ENCODE data around the gene HIP1R.
A peak's percentile ranks its signal among the peaks of the same experiment; 100 is the strongest.
"Not testable (repeated sequence)": the region's sequence is repeated elsewhere in the genome, so short reads cannot be mapped to it uniquely, and the experiment has no call there.

The HIP1R gene

DNA sequence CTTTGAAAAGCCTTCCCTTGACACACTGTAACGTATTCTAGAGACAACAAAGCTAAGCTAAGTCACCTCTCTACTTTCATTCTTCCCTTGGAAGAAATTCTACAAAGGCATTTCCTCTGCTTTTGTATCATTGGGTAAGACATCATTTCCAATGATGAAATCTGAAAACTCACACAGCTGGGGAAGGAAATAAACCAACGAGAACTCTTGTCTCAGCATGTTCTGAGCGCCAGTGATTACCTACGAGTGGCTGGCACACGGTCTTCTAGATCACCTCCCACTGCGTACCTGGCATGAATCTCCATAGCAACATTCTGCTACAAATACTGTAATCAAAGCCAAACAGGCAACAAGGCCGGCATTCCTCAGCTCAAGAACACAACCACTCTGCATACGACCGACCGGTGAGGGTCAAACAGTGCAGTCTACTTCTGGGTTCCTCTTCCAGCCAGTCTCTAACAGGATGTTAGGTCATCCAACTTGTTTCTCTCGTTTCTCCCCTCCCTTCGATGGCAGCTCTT lies 53.0 kb downstream of the HIP1R start:
- no peak for DNase-seq (ENCODE audit: low spot score)
- Histone ChIP-seq H3K27ac (peak overlapping the region; percentile 50 to 70), H3K4me3 (peak overlapping the region; percentile 55)
- TF ChIP-seq, protein P1, sequence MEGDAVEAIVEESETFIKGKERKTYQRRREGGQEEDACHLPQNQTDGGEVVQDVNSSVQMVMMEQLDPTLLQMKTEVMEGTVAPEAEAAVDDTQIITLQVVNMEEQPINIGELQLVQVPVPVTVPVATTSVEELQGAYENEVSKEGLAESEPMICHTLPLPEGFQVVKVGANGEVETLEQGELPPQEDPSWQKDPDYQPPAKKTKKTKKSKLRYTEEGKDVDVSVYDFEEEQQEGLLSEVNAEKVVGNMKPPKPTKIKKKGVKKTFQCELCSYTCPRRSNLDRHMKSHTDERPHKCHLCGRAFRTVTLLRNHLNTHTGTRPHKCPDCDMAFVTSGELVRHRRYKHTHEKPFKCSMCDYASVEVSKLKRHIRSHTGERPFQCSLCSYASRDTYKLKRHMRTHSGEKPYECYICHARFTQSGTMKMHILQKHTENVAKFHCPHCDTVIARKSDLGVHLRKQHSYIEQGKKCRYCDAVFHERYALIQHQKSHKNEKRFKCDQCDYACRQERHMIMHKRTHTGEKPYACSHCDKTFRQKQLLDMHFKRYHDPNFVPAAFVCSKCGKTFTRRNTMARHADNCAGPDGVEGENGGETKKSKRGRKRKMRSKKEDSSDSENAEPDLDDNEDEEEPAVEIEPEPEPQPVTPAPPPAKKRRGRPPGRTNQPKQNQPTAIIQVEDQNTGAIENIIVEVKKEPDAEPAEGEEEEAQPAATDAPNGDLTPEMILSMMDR (IDR thresholded peaks at IDR 0.05) = no peak

DNA sequence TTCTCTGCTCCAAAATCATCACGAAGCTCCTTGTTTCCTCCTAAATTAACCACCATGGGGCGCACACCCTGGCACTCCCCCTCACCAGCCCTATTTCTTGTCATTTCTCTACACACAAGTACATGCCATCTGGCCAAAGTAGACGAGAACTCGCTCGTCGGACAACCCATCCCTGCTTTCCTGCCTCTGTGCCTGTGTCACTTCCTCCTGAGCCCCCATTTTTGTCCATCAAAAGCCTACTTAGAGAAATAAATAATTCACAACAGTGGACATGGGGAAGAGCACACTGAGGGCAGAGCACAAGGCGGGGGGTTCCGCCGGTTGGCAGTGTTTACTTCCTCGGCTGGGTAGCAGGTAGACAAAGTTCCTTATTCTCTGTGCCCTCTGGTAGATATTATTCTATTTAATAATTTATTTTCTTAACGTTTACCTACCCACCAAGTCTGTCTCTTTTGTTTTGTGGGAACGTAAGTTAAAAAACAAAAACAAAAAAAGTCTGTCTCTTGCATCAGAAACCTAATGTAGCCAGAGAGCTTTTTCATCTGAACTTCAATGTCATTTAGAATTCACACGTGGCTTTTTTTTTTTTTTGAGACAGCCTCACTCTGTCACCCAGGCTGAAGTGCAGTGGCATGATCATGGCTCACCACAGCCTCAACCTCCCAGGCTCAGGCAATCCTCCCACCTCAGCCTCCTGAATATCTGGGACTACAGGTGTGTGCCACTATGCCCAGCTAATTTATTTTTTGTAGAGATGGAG lies 54.7 kb downstream of the HIP1R start:
- no peak for DNase-seq (ENCODE audit: low spot score)
- no peak overlapping the region for H3K4me3 ChIP-seq
- TF ChIP-seq, protein P1 (IDR thresholded peaks at IDR 0.05) = no peak
- H3K27ac ChIP-seq = no peak overlapping the region

DNA sequence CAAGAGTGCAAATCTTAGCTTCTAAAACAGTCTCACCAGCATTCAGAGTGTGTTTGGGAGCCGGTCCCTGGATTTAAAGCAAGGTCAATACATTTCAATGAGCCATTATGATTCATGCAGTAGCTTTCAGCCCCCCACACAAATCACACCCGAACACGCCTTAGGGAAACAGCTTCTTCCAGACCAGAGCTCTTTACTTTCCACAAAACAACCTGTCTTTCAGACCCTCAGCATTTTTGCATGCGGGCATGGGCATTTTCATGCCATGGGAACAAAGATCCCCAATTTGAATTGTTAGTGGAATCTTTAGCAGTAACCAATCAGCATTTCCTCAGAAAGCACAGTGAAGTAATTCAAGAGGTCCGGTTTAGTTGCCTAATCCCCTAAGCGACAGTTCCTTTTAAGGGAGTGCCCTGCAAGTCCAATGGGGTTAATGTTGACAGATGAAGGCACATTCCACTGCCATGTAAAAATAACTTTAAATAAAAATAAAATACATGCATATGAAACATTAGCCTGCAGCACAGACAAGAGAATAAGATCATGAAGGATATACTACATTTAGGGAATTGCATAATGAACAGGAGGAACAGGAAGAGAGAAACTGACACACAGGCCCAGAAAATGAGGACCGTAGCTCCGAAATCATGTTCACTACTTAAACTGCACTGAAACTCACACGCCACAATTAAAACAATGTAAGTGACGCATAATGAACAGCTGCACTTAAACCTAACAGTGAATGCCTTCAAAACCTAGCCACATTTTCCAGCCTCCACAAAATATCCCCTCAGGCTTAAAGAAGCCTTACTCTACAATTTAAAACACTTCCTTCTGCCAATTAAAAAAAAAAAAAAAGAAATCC lies 56.6 kb downstream of the HIP1R start:
- peak overlapping the region; percentile 52 for H3K4me3 ChIP-seq
- no peak for DNase-seq (ENCODE audit: low spot score)

DNA sequence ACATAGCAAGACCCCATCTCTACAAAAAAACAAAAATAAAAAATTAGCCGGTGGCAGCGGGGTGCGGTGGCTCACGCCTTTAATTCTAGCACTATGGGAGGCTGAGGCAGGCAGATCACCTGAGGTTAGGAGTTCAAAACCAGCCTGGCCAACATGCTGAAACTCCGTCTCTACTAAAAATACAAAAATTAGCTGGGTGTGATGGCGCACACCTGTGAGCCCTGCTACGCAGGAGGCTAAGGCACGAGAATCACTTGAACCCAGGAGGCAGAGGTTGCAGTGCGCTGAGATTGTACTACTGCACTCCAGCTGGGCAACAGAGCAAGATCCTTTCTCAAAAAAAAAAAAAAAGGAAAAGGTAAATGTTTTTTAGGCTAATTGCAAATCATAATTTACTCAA lies 57.5 kb downstream of the HIP1R start:
- DNase-seq (ENCODE audit: low spot score) = not testable (repeated sequence)
- Histone ChIP-seq H3K27ac (peak overlapping the region; percentile 30 to 73), H3K4me3 (peak overlapping the region; percentile 3)

More for the DNA sequence above, 56.6 kb downstream of the HIP1R start:
- H3K27ac ChIP-seq = peak overlapping the region; percentile 63 to 73
- TF ChIP-seq, protein P1 (IDR thresholded peaks at IDR 0.05) = no peak

DNA sequence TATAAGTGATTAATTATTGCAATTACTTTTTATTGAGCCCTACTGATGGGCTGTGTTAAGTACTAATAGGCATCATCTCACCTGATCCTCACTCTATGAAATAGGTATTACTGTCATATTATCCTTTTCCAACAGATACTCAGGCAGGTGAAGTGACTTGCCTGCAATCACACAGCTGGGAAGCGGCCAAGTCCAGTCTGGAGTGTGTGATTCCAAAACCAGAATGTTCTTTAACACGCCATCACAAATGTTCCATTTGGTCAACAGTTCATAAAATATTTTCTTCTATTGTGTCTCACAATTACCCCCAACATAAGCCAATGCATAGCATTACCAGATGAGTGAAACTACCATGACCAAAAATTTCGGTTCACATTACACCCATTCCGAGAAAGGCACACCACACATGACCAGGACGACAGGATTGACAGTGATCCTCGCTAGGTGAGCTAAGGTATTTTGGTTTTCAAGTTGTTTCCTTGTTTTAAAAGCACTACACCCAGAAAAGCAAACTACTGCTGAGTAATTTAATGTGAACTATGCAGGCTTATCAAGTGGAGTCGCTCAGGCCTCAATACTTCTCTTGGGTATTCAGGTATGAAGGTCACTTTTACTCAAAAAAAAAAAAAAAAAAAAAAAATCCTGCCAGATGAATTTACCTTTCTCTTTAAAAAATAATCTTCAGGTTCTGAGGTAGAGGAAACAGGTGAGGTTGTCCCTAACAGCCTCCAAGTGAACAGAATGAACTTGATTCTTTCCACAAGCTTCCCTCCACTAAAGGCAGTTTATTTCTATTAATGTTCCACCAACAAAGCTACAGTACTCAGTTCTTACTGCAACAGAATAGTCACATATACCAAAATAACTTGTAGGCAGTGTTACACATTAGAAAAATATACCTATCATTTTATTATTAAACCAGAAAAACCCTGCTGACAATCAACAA lies 58.2 kb downstream of the HIP1R start:
- TF ChIP-seq, protein P1 (IDR thresholded peaks at IDR 0.05) = no peak
- DNase-seq (ENCODE audit: low spot score) = no peak
- Histone ChIP-seq H3K4me3 (peak overlapping the region; percentile 81), H3K27ac (peak overlapping the region; percentile 80 to 82)

DNA sequence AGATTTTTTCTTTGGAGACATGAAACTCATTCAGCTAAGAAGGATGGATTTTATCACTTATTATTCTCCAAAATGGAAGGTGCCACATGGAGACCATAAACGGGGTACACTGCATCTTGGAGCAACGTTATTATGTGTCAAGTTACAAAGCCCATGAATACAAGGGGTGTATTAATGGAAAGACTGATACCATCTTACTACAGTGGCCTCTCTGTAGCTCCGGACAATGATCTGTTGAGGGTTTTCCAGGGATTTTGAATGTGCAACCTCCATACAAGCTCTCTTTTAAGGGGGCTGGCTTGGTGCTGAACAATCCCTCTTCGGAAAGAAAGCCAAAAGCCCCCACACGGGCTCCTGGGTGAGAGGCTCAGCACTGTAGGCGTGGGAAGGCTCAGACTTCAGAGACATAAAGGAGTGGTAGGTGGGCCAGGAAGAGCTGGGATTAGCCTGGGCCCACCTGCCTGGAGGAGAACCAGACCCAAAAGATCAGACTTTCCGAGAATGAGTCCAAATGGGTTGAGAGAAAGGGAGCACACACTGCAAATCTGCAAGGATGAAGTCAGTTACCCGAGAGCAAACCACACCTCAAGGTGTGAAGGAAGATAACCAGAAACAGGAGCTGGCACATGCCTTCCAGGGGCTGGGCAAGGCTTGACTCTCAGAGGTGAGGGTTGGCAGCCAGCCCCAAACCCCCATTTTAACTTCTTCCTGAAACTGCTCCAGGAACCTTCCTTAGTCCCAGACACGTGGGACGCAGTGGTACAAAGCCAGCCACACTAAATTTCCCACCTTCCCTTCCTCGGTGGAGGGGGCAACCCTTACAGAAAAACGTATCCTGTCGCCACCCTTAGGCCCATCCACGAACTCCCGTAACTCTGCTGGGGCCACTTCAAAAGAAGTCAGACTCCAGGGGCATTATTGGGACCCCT lies 59.2 kb downstream of the HIP1R start:
- TF ChIP-seq, protein P1 (IDR thresholded peaks at IDR 0.05) = no peak
- Histone ChIP-seq H3K27ac (peak overlapping the region; percentile 80 to 82), H3K4me3 (peak overlapping the region; percentile 81)
- DNase-seq (ENCODE audit: low spot score) = no peak
